ENCODE results near the gene DUS4L.

DUS4L gene

GRCh38 chr7:107613439-107613838 is 49.7 kb downstream of the DUS4L start:
- H3K4me3 ChIP-seq (ENCODE audit: low read depth, low read length) = no peak overlapping the region
- TF ChIP-seq CTCF (IDR thresholded peaks at IDR 0.05; ENCODE audit: borderline replicate concordance, insufficient read depth, low read depth, low read length) = no peak

GRCh38 chr7:107613948-107614347 is 50.2 kb downstream of the DUS4L start:
- TF ChIP-seq CTCF (IDR thresholded peaks at IDR 0.05; ENCODE audit: borderline replicate concordance, insufficient read depth, low read depth, low read length) = no peak
- no peak overlapping the region for H3K4me3 ChIP-seq (ENCODE audit: low read depth, low read length)

- no peak for TF ChIP-seq CTCF (IDR thresholded peaks at IDR 0.05; ENCODE audit: borderline replicate concordance, insufficient read depth, low read depth, low read length)
- no peak overlapping the region for H3K4me3 ChIP-seq (ENCODE audit: low read depth, low read length)
Measured at GRCh38 chr7:107614425-107614824, 50.7 kb downstream of the DUS4L start.

GRCh38 chr7:107615910-107616680 is 52.3 kb downstream of the DUS4L start:
- H3K4me3 ChIP-seq (ENCODE audit: low read depth, low read length) = no peak overlapping the region
- no peak for TF ChIP-seq CTCF (IDR thresholded peaks at IDR 0.05; ENCODE audit: borderline replicate concordance, insufficient read depth, low read depth, low read length)

- no peak for TF ChIP-seq CTCF (IDR thresholded peaks at IDR 0.05; ENCODE audit: borderline replicate concordance, insufficient read depth, low read depth, low read length)
- H3K4me3 ChIP-seq (ENCODE audit: low read depth, low read length) = no peak overlapping the region
Measured at GRCh38 chr7:107622429-107622828, 58.7 kb downstream of the DUS4L start.

GRCh38 chr7:107622894-107623293 is 59.1 kb downstream of the DUS4L start:
- TF ChIP-seq CTCF (IDR thresholded peaks at IDR 0.05; ENCODE audit: borderline replicate concordance, insufficient read depth, low read depth, low read length) = no peak
- H3K4me3 ChIP-seq (ENCODE audit: low read depth, low read length) = no peak overlapping the region

GRCh38 chr7:107627002-107627401 is 63.2 kb downstream of the DUS4L start:
- TF ChIP-seq CTCF (IDR thresholded peaks at IDR 0.05; ENCODE audit: borderline replicate concordance, insufficient read depth, low read depth, low read length) = no peak
- no peak overlapping the region for H3K4me3 ChIP-seq (ENCODE audit: low read depth, low read length)
